HG02759 (cell line): ENCODE results near the gene PYURF.
"Not testable (repeated sequence)": the region's sequence is repeated elsewhere in the genome, so short reads cannot be mapped to it uniquely, and the experiment has no call there.

Source experiments
- ATAC-seq: cut with Tn5 transposase; IDR thresholded peaks from one replicate; pipeline ENCODE4 v1.9.1; 2021; ENCODE audit warnings: mild to moderate bottlenecking, moderate library complexity; ENCODE audit not compliant: unreplicated experiment

Gene PYURF

GRCh38 chr4:88523325-88524129, at the start of gene PYURF:
Gene PYURF (minus strand): TSS chr4:88523776. CDS start chr4:88523700, 76 bp downstream.
- peak; percentile 89 for ATAC-seq

- no peak for ATAC-seq
Observed at GRCh38 chr4:88570001-88570400, 46.4 kb upstream of the PYURF start.

- ATAC-seq, result no peak
Observed at GRCh38 chr4:88567591-88567990, 44.0 kb upstream of the PYURF start.

DNA sequence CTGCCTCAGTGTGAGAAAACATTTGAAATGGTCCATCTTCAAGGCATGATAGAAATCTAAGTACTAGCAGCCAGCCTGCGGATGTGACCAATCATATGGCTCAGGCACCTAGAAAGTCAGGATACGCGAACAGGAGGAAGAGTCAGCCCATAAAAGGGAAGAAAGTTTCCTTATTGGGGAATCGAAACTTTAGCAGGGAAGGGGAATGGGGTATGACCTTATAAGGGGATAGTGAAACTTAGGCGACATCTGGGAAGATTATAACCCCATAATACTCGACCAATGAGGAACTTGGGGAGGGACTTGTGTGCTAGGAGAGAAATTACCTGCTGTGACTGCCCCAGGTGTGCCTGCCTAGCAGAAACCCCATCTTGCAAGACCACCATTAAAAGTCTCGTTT, 26.2 kb upstream of the PYURF start:
- no peak for ATAC-seq

- not testable (repeated sequence) for ATAC-seq
Observed at GRCh38 chr4:88539322-88540068, 15.9 kb upstream of the PYURF start.

- ATAC-seq, result no peak
Observed at GRCh38 chr4:88537709-88538108, 14.1 kb upstream of the PYURF start.

GRCh38 chr4:88535090-88535755, 11.6 kb upstream of the PYURF start:
- ATAC-seq, result no peak

GRCh38 chr4:88533937-88534750, 10.6 kb upstream of the PYURF start:
- ATAC-seq, result no peak

DNA sequence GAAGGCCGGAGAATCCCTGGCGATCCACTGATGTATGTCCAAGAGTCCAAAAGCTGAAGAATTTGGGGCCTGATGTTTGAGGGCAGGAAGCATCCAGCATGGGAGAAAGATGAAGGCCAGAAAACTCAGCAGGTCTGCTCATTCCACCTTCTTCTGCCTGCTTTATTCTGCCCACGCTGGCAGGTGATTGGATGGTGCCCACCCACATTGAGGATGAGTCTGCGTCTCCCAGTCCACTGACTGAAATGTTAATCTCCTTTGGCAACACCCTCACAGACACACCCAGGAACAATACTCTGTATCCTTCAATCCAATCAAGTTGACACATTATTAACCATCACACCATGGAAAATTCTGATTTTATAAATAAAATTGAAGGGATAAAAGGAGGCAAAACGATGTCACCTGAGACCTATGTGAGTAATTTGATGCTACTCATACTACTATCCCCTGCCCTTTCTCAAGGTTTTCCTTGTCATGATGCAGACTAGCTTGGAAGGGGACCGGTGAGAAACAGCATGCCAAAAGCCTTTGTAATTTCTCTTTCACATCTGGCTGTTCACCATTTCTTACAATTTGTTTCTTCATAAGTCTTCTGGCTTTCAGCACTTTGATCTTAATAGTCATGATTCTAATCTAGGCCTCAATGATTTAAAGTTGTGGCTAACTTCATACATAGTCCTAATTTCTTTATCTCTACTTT, 9.7 kb upstream of the PYURF start:
- no peak for ATAC-seq

DNA sequence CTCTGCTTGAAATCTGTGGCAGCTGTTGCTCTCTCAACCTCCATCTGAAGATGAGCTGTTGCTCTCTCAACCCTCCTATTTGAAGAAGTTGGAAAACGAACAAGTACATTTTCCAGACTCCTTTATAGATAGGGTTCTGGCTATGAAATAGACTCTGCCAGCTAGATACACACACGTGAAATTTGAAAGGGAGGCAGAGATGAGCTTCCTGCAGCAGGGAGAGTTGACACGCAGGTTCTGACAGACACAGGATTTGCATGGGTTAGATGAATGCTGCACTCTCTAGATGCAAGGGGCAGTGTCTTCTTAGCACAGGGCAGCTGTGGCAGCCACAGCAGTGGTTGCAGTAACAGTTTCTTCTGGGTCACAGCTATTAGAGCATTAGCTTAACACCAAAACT, 8.0 kb upstream of the PYURF start:
- ATAC-seq, result no peak

DNA sequence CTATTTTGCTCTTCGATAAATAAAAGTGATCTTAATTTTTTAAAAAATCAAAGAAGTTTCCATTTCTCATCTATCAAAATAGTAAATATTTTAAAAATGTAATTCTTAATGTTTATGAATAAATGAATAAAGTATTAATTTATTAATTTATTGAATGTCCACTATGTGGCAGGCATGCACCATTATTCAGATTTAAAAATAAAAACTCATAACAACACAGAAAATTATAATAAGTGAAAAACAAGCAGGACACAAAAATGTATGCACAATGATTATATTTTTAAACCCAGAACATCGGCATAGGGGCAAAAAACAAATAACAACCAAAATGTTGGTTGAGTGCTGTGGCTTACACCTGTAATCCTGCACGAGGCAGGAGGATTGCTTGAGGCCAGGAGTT, 5.3 kb upstream of the PYURF start:
- ATAC-seq, result no peak

- no peak for ATAC-seq
Observed at GRCh38 chr4:88527787-88528186, 4.2 kb upstream of the PYURF start.

DNA sequence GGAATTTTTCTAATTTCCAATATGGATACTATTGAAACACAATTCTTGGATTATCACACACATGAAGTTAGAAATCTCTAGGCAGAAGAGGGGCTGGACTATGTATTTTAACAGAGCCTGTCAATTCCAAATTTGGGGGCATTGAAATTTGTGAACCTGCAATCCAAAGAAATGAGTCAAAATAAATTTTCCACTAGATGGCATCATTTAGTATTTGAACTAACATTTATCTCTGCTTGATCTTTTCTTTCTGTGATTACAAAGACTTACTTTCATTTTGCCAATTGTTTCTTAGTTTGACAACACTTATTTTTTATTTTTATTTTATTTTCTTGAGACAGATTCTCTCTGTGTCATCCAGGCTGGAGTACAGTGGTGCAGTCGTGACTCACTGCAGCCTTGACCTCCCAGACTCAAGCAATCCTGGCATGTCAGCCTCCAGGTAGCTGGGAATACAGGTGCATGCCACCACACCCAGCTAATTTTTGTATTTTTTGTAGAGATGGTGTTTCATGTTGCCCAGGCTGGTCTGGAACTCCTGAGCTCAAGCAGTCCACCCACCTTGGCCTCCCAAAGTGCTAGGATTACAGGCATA, 2.7 kb upstream of the PYURF start:
- ATAC-seq, result no peak

DNA sequence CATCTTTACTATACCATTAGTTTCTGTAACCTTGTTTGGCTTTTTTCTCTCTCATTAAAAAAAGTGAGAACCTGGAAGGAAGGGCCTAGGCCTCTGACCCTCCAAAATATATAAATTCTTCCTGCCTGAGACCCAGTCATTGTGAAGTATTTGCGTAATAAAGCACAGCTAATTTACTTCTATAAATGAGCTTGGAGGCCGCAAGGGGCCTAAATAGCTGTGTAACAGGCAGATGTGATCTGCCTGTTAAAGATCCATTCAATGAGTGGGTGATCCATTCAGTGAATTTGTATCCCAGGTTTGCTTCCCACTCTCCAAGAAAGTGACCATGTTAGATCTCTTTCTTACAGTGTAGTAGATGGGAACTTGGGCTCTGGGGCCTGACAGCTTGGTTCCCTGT, 595 bp upstream of the PYURF start:
- ATAC-seq, result no peak

DNA sequence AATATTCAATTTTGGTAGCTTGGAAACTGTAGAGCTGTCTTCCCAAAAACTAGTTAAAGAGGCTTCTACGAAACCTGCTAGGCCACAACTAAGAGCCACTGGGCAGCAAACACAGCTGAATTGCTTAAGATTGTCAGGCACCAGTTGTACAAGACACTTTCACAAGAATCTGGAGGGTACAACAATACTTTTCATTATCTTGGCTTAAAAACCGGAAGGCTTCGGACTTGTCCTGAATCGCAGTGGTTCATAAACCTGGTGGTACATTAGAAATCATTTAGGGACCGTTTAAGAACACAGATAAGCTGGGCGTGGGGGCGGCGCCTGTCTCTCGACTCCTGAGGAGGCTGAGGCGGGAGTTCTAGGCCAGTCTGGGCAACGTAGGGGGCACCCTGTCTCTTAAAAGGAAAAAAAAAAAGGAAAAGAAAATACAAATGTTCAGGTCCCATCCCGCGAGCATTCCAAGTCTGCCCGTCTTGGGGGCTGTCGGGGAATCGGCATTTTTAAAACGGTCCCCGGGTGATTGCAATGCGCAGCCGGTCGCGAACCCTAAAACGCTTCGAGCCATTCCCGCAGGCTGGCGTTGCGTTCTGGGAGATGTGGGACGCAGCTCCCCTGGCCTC, 763 bp downstream of the PYURF start:
- ATAC-seq, result no peak

- no peak for ATAC-seq
Observed at GRCh38 chr4:88518911-88519310, 4.7 kb downstream of the PYURF start.

- ATAC-seq, result no peak
Observed at GRCh38 chr4:88517825-88518224, 5.8 kb downstream of the PYURF start.

DNA sequence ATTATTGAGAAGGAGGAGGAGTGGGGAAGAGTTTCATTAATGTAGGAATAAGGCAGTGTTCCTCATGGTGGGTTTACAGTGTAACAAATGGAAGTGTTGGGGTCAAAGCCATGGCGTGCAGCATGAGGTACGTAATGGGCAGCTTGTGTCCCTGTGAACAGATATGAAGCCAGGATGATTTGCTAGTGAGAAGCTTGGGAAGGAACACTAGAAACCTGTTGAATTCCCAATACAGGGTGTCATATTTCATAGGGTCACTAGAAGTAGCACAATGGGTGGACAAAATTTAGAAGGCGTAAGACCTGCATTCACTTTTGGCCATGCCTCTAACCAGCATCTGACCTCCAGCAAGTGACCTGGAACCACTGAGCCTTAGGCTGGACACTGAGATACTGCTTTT, 6.8 kb downstream of the PYURF start:
- ATAC-seq, result no peak
